Omental fat pad (tissue), 4 donors: ENCODE data around the gene CASZ1. TPM values are rescaled to one million over a fixed set of nuclear protein-coding genes. Genes with fewer than 3 reads are reported as not detected.

Experiments
- ATAC-seq: fragments of 150-250 bp; one replicate; pipeline ENCODE4 v1.9.1; 2016; ENCODE audit warnings: mild to moderate bottlenecking, moderate library complexity; ENCODE audit not compliant: low FRiP score
- DNase-seq: peaks from one replicate; pipeline ENCODE4 v3.0.0-alpha.2; 2019; ENCODE audit warnings: low spot score
- total RNA-seq, 4 donors: library from RNA; depleted of rRNA; stranded (reverse); fragments of >200 nt; gene quantifications; one replicate each; pipeline ENCODE4 v1.1.0, GENCODE V29; 2016
- TF ChIP-seq, protein P1 (sequence below), 3 donors: fragments of 450-650 bp; IDR thresholded peaks; one replicate each; pipeline ENCODE4 v1.5.1; 2016 to 2017; ENCODE audit warnings: antibody characterized with exemption in 3 of 3, mild to moderate bottlenecking in 3 of 3, moderate library complexity in 2 of 3

CASZ1 gene
- total RNA-seq, 4 donors from 2014 or later: 2.5 to 7.9 (median 6.0) TPM

DNA sequence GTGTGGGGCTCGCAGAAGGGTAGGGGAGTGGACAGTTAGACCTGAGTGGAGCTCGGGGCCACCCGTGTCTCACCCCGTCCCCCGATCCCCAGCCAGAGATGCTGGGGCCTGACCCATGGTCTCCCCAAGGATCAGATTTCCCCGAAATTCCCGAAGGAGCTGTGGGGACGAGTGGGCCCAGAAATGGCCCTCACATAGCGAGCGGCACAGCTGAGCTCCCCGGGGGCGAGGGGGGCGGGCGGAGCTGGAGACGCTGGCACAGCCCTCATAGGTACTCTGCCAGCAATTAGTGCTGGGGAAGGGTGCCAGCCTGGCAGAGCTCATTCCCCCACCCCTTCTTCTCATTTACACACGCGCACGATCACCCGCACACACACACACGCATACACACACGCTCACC, 9.2 kb downstream of the CASZ1 start:
- DNase-seq (no peak), ATAC-seq (no peak)
- TF ChIP-seq, protein P1, sequence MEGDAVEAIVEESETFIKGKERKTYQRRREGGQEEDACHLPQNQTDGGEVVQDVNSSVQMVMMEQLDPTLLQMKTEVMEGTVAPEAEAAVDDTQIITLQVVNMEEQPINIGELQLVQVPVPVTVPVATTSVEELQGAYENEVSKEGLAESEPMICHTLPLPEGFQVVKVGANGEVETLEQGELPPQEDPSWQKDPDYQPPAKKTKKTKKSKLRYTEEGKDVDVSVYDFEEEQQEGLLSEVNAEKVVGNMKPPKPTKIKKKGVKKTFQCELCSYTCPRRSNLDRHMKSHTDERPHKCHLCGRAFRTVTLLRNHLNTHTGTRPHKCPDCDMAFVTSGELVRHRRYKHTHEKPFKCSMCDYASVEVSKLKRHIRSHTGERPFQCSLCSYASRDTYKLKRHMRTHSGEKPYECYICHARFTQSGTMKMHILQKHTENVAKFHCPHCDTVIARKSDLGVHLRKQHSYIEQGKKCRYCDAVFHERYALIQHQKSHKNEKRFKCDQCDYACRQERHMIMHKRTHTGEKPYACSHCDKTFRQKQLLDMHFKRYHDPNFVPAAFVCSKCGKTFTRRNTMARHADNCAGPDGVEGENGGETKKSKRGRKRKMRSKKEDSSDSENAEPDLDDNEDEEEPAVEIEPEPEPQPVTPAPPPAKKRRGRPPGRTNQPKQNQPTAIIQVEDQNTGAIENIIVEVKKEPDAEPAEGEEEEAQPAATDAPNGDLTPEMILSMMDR (IDR thresholded peaks at IDR 0.05): no peak

DNA sequence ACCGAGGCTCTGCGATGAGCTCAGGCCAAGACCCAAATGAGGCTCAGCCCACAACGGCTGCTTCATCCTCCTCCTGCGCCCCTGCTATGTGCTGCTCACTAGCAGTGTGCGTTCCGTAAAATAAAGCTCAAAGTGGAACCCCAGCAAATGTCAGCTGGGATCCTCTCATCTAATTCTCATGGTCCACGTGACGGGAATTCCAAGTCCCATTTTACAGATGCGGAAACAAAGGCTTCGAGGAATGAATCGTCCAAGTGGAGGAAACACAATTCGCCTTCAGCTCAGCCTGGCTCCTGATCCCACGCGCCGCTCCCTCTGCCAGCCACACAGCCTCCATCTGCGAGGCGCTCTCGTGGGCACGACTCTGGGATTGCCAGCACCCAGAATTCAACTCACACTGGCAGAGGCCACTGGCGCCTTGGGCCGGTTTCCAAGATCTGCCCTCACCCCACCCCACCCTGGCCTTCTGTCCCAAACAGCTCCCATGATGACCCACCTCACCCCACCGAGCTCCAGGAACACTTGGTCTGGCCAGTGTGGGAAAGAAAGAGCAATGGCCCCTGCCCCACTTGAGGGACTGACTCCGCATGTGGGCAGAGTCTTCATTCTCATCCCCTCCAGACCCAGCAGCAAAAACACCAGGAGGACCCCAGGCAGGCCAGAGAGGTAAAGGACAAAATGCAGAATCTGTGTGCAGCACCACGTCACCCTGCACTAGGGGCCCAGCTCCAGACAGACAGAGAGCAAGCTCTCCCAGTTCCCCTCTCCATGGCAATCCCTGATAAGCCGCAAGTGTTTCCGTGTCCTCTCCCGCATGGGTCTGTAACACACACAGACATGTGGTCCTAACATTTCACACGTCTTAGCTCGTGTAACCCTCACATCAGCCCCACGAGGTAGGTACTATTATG, 10.5 kb downstream of the CASZ1 start:
- TF ChIP-seq, protein P1 (IDR thresholded peaks at IDR 0.05): no peak
- ATAC-seq (no peak), DNase-seq (no peak)

DNA sequence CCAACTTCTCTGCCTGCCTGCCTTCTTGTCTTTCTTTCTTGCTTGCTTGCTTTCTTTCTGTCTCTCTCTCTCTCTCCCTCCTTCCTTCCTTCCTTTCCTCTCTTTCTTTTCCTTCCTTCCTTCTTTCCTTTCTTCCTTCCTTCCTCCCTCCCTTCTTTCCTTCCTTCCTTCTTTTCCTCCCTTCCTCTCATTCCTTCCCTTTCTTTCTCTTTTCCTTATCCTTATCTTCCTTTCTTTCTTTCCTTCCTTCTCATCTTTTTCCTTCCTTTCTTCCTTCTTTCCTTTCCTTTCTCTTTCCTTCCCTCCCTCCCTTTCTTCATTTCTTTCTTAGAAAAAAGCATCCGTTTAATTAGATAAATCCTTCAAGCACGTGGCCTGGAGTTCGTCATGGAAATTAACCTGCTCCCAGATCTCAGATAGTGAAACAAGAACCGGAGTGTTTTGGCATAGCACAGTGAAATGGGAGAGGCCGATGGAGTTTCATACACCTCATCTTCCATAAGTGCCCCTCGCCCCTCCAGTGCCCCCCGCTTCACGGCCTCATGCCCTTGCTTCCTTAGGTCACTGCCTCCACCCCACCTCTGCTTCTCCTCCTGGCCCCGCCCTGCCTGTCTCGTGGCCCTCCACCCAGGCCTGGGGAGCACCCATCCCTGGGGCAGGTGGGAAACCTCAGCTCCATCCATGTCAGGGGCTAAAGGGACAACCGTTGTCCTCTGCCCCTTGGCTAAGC, 11.3 kb downstream of the CASZ1 start:
- no peak for ATAC-seq
- TF ChIP-seq, protein P1 (IDR thresholded peaks at IDR 0.05): no peak
- no peak for DNase-seq

DNA sequence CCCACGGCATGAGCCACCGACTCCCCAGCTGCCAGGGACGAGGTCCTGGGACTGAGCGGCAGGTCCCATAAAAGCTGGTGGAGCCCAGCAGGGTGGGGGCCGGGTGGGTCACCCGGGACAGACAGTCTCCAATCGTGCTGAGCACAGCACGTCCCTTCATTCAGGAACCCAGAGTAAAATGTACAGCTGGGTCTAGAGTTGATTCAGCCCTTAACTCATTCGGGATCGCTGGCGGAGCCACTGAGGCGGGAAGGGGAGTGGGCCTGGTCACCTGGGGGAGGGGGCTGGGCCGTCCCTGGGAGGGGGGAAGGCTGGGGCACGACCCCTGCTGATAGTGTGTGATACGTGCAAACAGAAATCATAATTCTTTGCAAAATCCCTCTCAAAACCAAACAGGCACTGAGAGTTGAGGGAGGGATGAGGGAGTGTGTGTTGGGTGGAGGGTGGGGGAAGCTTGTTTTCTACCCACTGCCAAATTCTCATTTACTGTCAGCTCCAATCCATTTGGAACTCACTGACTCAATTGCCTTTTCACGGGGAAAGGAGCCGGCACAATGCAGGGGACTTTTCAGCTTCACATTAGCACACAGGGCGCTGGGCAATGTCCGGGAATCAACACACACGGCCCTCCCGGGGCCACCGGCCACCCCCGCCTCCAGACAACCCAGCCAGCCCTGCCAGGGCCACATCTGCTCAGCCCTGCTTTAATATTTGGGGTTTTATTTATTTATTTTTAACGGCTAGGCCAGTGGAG, 13.8 kb downstream of the CASZ1 start:
- DNase-seq (no peak), ATAC-seq (no peak)
- TF ChIP-seq, protein P1 (IDR thresholded peaks at IDR 0.05): no peak

DNA sequence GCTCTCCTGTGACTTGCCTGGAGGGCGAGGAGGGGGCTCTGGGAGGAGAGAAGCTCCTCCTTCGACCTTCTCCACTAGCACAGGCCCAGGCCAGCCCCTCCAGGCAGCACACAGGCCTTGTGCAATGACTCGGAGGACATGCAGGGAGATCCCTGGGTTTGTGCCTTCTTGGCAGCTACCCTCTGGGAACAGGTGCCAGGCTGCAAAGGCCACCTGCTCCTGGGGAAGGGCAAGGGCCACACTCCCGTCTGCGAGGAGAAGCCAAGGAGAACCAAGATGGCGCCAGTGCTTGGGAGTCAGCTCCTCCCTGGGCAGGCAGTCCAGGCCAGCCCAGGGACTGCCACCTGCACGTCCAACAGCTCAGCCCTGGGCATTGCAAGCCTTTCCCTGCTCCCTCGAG, 15.3 kb downstream of the CASZ1 start:
- DNase-seq: no peak
- no peak for ATAC-seq
- TF ChIP-seq, protein P1 (IDR thresholded peaks at IDR 0.05): no peak

DNA sequence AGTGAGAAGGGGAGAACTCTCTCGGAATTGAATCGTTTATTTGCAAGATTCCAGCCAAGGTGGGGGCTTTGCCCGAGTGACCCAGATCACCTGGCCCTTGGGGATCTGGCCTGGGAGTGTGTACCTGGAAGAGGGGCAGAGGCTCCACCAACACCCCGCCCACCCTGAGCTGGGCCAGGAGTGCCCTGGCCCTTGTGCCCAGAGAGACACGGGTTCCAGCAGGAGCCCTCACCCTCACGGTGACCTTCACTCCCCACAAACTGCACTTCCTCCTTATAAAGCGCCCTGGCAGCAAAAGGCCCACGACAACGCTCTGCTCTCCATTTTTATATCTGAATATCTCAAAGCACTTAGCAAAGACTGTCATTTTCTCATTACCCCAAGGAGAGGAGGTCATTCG, 16.6 kb downstream of the CASZ1 start:
- DNase-seq (no peak), ATAC-seq (no peak)
- TF ChIP-seq, protein P1 (IDR thresholded peaks at IDR 0.05): no peak
